AML-193 (cell line): ENCODE measurements around the gene SGO2.
A peak's percentile ranks its signal among the peaks of the same experiment; 100 is the strongest.
"Not testable (repeated sequence)": the region's sequence is repeated elsewhere in the genome, so short reads cannot be mapped to it uniquely, and the experiment has no call there.

Source experiments
- DNase-seq, 2 experiments: peaks; one replicate each; lab custom pipeline; 2025; lab: John Stamatoyannopoulos, UW

SGO2 gene

DNA sequence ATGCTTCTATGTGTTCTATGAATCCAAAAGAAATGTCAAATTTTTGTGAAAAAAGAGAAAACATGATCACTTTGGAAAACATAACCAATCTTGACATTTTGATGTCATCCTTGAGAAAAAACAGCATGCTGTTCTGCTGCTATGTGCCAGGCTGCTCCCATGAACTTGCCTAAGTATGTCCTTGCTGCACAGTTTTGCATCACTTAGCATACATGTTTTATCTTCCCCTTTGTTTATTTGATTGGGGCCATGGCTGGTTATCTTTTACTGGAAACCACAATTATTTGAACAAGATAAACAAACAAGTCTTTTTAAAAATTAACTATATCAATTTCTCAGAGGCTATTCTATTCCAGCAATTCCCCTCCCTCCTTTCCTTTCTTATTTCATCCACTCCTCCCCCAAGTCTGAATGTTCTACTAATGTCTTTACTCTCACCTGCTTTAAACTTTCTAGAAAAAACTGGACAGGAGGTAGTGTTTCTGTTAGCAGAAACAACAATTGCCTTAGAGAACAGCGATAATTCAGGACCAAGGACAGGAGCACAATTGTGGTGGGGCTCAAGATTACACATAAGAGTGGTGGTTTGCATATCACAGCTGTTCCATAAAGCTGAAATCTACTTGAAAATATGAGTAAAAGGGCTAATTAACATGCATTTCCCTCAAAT, 66.5 kb downstream of the SGO2 start:
- peak; percentile 6 for DNase-seq

DNA sequence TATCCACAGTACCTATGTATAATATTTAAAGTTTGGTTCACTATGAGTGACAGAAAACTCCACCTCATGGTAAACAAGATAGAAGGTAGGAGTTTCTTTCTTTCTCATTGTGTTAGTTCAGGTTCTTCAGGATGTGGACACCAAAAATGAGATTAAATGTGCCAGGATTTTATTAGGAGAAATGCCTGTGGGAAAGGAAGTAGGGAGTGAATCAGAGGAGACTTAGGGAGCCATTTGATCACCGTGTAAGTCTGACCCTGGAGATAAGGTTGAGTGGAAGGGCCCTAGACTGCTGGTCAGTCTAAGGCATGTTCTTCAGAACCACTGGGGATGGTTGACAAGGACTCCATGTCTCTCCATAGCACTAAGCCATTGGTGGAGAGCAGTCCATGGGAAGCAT, 67.9 kb downstream of the SGO2 start:
- no peak for DNase-seq

DNA sequence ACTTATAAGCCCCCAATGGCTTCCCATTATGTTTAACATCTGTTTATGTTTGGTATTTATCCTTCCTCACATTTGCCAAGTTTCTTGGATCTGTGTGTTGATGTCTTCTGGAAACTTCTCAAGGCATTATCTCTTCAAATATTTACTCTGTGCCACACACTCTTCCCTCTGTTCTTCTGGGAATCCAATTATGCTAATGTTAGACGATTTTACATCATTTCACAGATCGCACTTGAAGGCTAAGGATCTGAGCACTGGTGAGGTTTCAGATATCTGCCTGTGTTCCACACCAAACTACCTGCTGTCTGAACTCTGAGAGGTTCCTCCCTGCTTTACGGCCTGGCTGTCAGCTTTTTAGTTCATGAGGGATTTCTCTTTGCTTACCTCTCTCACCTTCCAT, 69.9 kb downstream of the SGO2 start:
- DNase-seq, result no peak

DNA sequence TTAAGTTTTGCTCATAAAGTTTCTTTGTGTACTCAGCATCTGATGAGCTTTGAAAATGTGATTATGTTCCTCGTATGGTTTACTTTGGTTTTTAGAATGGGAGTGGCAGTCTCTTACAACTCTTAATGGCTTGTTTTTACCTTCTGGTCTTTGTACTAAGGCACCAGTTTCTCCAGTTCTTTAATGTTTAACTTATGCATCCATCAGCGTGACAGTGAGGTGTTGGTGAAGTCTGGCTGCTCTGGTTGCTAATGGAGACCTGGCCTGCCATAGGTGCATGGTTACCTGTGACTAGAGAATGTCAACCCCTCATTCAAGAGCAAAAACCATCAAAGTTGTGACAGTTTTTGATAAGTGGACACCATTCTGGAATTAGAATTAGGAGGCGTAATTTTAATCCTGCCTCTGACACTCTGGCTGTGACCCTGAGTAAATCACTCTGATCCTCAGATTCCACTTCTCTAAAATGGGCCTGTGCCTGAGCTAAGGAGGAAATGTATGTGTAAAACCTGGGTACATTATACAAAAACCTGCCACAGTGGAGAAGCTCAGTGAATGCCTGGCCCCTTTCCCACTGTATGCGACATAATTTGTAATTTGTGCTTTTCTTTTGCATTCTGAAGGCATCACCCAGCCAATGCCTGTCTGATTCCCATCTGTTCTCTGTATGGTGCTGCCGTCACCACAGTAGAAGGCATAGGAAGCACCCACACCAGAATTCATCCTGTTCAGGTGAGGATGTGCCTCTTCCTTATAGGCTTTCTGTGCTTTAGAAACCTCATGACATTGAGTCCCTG, 71.0 kb downstream of the SGO2 start:
- DNase-seq, result no peak

DNA sequence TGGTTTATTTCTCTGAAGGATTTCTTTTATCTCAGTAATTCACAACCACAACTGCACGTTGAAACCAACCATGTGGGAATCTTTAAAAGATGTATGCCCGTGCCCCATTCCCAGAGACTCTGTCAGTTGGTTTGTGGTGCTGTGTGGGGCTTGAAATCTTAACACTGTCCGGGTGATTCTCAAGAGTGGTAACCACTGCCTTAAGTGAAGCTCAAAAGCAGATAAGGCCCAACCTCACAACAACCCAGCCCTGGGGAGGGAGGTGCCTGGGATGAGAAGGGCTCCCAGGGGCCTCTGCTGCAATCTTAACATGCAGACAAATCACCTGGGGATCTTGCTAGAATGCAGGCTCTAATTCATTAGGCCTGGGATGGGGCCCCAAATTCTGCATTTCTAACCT, 73.2 kb downstream of the SGO2 start:
- DNase-seq, result no peak

DNA sequence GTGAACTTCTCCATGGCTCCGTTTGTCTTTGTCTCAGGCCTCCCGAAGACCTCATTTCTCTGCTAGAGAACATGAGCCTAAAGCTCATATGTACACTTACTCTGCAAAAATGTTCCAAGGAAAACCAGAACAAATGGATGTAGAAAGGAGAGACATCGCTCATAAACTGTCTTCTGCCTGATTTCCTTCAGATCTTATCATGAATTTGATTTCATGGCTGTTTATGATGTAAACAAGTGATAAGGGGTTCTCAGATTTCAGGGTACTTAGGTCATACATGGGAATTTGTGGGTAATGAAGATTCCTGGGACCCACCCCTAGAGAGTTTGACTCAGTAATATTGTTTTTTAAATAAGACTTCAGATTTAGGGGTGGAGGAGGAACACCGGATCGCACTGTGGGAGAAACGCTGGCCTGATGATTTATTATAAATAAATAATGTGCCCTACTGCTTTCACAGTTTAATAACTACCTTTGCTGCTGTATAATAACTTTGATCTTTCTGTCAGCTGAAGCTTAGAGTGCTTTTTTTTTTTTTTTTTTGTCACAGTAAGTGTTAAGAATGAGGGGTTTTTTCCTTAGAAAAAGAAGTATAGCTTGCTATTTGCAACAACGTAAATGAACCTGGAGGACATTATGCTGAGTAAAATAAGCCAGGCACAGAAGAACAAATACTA, 74.7 kb downstream of the SGO2 start:
- no peak for DNase-seq

DNA sequence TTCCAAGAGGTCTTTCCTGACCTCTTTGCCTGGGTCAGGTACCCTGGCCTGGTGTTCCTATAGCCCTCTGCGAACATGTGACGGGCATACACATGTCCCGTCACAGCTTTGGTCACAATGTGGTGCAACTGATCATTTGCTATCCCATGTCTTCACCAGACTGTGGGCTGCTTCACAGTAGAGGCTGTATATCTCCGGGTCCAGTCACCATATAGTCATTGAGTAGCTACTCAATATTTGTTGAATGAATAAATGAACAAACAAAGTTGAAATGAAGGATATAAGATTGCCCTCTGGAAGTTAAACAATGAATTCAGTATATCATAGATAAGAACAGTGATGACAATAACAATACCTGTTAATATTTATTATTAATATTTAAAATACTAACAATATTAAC, 76.6 kb downstream of the SGO2 start:
- DNase-seq, result no peak

DNA sequence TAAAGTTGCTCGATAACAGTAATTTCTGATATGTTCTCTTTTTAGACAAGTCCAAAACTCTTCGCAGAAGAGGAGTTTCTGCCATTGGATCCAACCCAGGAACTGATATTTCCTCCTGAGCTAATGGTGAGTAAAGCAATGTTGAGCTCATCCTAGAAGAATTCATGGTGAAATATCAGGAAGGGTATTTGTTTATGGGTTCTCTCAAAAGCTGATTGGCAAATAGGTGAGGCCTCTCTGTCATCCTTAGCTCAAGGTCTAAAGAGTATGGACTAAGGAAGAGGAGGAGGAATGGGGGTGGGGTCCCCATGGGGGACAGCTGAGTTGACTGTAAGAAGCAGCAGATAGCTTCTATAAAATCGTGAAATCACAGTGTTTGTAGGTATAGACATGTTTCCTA, 78.0 kb downstream of the SGO2 start:
- DNase-seq, result no peak

DNA sequence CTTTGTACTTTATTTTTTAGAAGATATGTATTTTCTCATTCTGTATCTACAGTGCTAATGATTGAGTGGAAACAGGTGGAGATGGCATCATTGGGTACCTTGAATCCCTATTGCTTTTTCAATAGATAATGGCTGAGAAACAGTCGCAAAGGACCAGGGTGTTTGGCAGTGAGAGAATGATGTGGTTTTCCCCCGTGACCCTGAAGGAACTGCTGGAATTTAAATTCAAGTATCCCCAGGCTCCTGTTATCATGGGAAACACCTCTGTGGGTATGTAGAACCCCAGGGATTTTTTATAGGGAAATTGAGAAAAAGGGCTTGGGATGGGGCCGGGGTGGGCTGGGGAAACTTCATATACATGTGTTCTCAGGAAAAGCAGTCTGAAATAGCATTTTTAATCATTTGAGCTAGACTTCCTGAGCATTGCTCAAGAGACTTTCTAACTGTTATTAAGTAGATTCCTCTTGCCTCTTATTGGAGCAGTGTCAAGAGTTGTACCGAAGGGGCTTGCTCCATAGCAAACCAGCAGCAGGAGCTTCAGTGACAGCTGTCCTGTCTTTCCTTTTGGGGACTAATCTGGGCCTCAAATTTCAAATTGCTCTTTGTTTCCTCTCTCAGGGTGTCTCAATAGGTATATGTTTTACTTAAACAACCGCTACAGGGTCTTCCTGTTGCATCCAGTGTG, 78.7 kb downstream of the SGO2 start:
- DNase-seq, result peak; percentile 33 to 52

DNA sequence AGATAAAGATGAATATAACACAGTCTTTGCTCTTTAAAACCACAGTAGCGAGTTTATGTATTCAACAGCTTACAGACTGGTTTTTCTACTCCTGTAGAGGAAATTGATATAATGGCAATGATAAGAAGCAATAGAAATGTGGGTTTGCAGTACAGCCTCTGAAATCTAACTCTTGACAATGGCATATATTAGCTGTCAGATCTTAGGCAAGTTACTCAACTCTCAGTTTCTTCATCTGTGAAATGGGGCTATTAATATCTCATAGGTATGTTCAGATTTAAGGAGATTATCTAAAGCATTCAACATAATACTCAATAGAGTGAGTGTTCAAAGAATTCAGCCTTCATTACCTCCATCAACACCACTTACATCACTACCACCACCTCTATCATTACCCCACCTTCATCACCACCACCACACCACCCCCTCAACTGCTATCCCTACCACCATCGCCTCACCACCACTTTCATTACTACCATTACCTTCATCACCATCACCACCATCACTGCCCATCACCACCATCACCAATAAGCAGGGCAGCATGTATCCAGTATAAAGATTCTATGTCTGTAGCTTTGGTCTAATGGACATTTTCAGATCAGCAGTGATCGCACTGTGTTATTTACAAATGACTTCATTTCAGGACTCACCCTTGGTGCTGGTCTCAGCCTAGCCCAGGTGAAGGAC, 82.5 kb downstream of the SGO2 start:
- DNase-seq, result no peak

DNA sequence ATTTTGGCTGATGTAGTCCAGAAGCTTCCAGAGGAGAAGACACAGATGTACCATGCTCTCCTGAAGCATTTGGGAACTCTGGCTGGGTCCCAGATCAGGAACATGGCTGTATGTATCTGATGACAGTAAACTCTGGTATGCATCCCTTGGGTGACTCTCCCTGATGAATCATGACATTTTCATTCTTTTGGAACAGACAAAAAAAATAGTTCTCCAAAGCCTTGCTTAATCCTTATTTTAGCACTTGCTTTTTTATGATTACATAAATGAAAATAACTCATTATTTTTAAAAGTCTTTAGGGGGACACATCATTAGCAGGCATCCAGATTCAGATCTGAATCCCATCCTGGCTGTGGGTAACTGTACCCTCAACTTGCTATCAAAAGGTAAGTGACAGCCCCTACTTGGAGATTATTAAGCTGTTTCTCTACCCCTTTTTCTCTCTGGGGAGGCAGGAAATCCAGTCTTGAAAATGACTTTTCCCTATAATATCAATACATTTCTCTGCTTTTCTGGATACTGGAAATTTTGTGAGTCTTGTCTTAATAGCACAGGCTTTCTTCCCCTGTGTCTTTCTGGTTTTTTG, 83.1 kb downstream of the SGO2 start:
- no peak for DNase-seq

DNA sequence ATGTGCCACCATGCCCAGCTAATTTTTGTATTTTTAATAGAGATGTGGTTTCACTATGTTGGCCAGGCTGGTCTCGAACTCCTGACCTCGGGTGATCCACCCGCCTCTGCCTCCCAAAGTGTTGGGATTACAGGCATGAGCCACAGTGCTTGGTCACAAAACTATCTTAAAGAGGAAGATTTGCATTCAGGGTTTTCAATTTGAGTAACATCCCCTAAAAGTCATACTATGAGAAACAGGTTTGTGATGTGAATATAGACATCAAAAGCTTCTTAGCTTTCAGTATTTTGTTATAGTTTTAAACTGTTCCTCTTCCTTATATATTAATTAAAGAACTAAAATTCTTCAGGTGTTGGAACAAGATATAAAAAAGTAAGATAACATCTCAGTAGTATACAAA, 84.2 kb downstream of the SGO2 start:
- not testable (repeated sequence) for DNase-seq

DNA sequence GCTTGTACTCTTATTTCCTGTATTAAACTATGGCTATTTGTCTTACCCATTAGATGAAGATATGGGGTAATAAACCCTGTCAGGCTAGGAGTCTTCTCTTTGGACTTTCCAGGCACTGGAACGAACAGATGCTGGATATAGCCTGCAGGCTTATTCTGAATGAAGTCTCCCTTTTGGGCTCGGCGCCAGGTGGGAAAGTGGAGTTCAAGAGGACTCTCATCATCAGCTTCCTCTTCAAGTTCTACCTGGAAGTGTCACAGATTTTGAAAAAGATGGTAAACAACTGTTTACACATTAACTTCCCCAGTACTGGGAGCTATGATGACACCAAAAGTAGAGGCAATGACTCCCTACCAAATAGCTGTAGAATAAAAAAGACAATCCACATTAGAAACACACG, 87.7 kb downstream of the SGO2 start:
- no peak for DNase-seq

DNA sequence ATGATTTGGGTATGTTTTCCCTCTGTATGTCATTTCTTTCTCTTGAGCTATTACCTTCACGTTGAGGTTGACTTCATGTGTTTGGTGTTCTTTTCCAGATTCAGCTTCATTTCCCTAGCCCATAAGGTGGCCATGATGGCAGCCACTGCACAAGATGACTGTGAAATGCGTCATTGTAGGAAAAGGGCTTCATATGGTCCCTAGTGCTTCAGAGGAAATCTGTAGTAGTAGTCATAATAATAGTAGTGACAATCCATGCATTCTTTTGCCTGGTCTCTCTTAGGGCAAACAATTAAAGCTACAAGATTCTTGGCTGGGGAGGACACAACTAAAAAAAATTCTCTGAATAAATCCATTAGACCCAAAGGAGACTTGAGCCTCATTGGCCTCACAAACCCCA, 88.2 kb downstream of the SGO2 start:
- no peak for DNase-seq

DNA sequence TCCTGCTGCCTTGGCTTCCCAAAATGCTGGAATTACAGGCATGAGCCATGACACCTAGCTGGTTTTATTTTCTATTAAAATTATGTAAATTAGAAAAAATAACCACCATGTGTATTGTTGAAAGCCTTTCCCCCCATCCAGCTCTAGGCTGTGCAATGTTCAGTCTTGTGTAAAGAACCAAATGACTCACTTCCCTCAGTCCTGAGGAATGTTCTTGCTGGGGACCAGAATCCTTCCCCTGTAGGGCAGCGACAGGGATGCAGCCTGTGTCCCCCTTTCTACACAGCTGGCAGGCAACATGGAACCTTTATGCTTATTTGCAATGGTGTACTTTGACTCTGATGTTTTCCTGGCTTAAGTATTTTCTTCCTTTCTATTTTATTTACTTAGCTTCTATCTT, 89.2 kb downstream of the SGO2 start:
- no peak for DNase-seq

DNA sequence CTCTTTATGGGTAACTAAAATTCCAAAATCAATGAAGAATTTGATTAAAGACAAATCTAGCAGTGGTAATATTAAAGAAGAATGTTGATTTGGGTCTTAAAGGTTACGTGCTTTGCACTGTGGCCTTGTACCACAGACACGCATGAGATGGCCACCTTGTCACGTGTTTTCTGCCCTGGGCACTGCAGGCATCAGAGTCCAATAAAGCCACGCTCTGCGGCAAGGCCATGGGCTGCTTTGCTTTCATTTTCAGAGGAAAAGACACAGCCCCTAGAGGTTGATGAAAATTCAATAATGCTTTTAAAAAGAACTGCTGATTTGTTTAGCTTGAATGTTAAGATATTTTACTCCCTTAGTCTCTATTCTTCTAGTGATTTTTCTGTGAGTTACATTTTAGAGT, 90.2 kb downstream of the SGO2 start:
- DNase-seq, result no peak

DNA sequence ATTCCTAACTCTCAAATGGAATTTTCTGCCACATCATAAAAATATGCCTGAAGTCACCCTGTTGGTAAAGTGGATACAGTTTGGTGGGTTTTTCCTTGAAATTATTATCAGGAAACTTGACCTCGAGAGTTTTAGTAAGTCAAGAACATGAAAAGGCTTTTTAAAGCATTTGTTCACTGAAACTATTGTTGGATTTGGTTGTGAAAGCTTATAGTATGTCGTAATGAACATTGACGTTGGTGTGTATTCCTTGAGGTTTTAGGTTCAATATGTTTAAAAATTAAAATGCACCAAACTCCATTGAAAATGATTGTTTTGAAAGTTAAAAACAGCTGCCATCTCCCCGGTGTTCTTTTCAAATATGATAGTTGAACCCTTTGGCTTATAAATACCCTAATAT, 90.6 kb downstream of the SGO2 start:
- DNase-seq, result peak in 1 of 2 experiments; percentile 29

DNA sequence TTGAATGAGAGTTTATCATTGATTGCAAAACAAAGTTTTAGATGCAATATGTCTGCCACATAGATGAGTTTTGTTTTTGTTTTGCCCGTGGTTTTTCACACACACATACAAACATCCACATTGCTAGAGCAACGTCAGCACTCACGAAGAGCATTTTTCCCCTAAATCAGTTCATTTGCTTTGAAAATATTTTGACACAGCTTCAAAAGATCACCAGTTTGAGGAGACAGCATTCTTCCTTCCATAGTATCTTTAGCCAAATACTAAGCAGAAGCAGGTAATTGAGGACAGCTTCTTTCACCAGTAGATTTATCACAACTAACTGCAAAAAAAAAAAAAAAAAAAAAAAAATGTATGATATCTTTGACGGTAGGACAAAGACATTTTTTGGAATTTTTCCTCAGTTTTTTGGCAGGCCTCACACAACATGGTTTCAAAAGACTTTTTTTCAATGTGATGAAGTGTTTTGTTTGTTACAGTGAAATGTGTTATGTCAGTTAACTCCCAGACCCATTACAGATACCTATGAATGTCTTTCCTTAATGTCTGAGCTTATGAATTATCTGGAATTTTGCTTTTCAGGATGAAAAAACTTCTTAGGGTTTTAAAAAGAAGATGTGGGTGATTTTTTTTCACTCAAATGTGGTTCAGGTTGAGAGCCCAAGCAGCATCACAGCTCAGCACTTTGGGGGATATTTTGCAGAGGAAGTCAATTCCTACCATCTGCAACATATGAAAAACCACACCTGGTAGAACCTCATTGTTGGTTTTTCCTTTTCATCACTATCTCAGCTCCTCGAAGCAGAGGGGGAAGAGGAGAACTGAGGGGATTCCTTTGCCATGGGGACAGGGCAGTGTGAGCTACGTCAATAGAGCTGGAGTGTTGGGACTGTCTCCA, 91.4 kb downstream of the SGO2 start:
- DNase-seq, result no peak

DNA sequence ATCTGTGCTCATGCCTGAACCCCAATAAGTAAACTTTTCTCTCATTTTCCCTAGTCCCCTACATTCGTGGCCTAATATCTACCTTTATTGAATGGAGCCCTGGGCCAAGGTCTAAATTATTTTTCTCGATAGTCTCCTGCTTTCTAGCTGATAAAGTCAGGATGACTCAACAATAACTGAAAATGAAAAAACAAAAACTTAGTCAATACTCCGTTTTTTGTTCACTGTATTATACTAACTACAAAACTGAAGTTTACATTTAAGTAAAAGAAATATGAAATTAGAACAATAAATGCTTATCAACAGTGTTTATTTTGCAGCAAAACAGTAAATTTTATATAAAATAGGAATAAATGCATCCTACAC, 92.0 kb downstream of the SGO2 start:
- no peak for DNase-seq

DNA sequence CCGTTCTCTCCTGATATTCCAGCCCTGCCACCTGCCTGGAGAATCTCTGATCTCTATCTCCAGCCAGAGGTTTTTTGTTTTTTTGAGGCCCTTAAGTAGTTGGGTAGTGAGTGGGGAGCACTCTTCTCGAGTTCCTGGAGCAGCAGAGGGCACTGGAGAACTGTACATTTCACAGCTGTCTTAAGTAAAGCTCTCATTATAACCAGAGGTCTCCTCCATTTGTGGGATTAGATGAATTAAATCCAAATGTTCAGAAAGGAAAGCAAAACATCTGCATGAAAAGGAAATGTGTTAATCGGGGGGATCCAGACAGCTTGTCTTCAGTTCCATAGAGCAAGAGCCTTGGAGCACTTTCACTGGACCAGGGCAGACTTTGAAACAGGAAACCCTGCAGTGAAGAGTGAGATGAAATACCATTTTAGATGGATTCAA, 92.6 kb downstream of the SGO2 start:
- peak; percentile 53 to 55 for DNase-seq

DNA sequence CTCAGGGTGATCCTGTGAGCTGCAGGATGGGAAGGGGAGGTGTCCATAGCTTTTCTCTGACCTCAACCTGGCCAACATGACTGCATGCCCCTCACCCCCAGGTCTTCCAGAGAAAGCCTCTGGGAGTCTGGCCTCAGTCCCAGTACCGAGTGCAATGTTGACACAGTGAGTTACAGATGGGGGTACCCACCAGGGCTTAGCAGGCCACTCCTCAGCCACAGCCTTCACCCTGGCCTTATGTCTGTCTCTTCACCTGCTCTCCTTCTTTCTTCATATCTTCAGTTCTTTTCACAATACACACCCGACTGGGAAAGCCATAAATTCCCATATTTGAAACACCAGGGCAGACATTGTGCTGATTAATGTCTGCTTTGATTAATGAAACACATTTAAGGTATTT, 93.3 kb downstream of the SGO2 start:
- DNase-seq, result no peak
